Activated T-helper 17 cell treated with anti-CD3 and anti-CD28 coated beads, Interleukin-2, amount 50 U/mL, for 72 hours (primary cell): ENCODE data around the gene PTPRD. TPM values are rescaled to one million over a fixed set of nuclear protein-coding genes. Genes with fewer than 3 reads are reported as not detected.

ENCODE experiments used
- ATAC-seq: fragments of 150-1000 bp; cut with Tn5 transposase; replicated peaks from 2 replicates; pipeline ENCODE4 v1.10.0; 2021; ENCODE audit warnings: mild to moderate bottlenecking, moderate library complexity
- H3K27ac Mint-ChIP-seq: one replicate; pipeline ENCODE4 v1.8.0; 2022; ENCODE audit warnings: mixed read lengths
- H3K27me3 Mint-ChIP-seq: one replicate; pipeline ENCODE4 v1.8.0; 2022; ENCODE audit warnings: mixed read lengths
- H3K36me3 Mint-ChIP-seq: one replicate; pipeline ENCODE4 v1.8.0; 2022; ENCODE audit warnings: low read depth, mild to moderate bottlenecking, mixed read lengths
- H3K4me1 Mint-ChIP-seq: one replicate; pipeline ENCODE4 v1.8.0; 2022; ENCODE audit warnings: mixed read lengths
- H3K4me3 Mint-ChIP-seq: one replicate; pipeline ENCODE4 v1.8.0; 2022; ENCODE audit warnings: mild to moderate bottlenecking, mixed read lengths
- H3K9me3 Mint-ChIP-seq: one replicate; pipeline ENCODE4 v1.8.0; 2022; ENCODE audit warnings: mixed read lengths
- total RNA-seq, 2 donors: library from RNA; stranded (reverse); gene quantifications; one replicate each; pipeline ENCODE4 v1.2.3, GENCODE V29; 2022

Gene PTPRD
- total RNA-seq, 2 donors from 2014 or later: 0.04 TPM; not detected in 1

DNA sequence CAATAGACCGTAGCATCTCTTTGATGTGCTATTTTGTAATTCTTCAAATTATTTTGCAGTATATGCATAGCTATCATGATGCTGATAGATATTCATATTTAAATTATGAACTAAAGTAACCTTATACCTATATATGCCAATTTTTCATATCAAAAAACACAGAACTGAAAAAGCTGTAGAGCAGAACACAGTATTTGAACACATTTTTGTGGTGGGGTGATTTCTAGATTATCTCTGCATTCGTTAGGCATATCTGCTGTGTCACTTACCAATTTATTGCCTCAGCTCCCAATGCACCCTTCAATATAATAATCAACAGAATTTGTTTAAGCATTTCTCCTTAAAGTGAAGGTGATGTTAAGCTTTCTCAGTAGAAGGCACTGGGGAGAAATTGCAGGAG lies 998.2 kb downstream of the PTPRD start:
- peaks cover 5% of the 10 kb centered on the region for H3K9me3 Mint-ChIP-seq
- no peak overlapping the region for H3K27ac Mint-ChIP-seq

DNA sequence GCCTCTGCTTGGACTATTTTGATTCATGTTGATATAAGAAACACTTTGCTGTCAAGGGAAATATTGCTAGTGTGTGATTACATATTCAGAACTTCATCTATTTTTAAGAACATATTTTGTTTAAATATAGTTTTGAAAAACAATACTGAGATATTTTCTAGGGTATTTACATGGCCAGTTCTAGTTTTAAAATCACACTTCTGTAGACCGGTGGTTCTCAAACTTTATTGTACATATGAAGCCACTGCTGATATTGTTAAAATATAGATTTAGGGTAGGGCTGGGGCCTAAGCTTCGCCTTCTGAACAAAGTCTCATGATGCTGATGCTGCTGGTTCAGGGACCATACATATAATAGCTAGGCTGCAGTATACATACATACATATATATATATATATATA lies 1000.0 kb downstream of the PTPRD start:
- Mint-ChIP-seq H3K4me1 (no peaks in the 10 kb centered on the region), H3K36me3 (no peaks in the 10 kb centered on the region), H3K27me3 (no peaks in the 10 kb centered on the region), H3K9me3 (peaks cover 5% of the 10 kb centered on the region), H3K4me3 (no peak overlapping the region), H3K27ac (no peak overlapping the region)
- no peak for ATAC-seq

More for the DNA sequence above, 998.2 kb downstream of the PTPRD start:
- Mint-ChIP-seq H3K4me1 (no peaks in the 10 kb centered on the region), H3K27me3 (no peaks in the 10 kb centered on the region), H3K36me3 (no peaks in the 10 kb centered on the region), H3K4me3 (no peak overlapping the region)
- no peak for ATAC-seq

DNA sequence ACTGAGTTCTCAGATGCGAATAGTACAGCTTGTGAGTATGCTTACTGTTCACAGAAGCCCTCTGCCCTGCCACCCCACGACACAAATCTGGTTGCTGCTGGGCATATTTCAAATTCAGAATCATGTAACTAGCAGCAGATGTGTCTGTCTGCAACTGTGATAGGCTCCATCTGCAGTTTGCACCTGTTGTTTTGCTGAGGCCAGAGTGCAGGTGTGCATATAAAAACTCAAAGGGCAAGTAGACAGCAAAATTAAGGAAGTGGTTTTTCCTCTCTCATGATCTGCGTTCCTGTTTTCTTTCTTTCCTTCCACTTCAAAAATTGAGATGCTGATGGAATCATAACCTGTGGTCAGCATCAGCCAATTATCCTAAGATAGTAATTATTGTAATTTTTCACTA lies 1000.5 kb downstream of the PTPRD start:
- Mint-ChIP-seq H3K9me3 (peaks cover 3% of the 10 kb centered on the region), H3K4me3 (no peak overlapping the region), H3K27ac (no peak overlapping the region), H3K36me3 (no peaks in the 10 kb centered on the region), H3K27me3 (no peaks in the 10 kb centered on the region), H3K4me1 (no peaks in the 10 kb centered on the region)
- no peak for ATAC-seq

DNA sequence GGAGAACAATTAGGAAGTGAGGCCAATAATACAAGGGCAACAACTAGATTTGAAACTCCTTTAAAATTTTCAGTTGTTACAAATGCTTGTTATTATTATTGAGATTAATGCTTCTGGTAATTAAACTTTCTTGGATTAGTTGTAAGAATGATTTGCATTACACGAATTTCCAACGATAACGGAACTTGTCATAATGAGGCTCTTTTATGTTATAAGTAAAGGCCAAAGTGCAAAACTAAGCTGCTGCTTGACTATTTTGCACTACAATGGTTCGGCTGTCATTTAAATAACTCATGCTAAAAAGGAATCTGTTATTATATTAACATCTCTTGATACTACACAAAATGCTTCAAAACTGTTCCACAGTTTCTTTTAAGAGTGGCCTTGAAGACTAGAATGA lies 1007.1 kb downstream of the PTPRD start:
- H3K4me3 Mint-ChIP-seq: no peak overlapping the region
- no peak overlapping the region for H3K27ac Mint-ChIP-seq
- no peaks in the 10 kb centered on the region for H3K27me3 Mint-ChIP-seq
- no peak for ATAC-seq
- no peaks in the 10 kb centered on the region for H3K4me1 Mint-ChIP-seq
- no peaks in the 10 kb centered on the region for H3K36me3 Mint-ChIP-seq
- H3K9me3 Mint-ChIP-seq: no peaks in the 10 kb centered on the region

DNA sequence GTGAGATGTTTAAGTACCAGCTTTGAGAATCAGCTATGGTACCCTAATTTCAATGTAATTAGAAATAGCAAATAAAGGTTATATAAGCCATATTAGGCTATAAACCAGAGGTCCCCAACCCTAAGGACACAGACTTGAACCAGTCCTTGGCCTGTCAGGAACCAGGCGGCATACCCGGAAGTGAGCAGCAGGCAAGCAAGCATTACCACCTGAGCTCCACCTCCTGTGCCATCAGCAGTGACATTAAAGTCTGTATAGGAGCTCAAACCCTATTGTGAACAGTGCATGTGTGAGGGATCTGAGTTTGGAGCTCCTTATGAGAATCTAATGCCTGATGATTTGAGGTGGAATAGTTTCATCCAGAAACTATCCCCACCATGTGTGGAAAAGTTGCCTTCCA lies 1009.5 kb downstream of the PTPRD start:
- Mint-ChIP-seq H3K9me3 (no peaks in the 10 kb centered on the region), H3K4me1 (no peaks in the 10 kb centered on the region), H3K27ac (no peak overlapping the region), H3K36me3 (no peaks in the 10 kb centered on the region), H3K27me3 (no peaks in the 10 kb centered on the region), H3K4me3 (no peak overlapping the region)
- ATAC-seq: no peak

DNA sequence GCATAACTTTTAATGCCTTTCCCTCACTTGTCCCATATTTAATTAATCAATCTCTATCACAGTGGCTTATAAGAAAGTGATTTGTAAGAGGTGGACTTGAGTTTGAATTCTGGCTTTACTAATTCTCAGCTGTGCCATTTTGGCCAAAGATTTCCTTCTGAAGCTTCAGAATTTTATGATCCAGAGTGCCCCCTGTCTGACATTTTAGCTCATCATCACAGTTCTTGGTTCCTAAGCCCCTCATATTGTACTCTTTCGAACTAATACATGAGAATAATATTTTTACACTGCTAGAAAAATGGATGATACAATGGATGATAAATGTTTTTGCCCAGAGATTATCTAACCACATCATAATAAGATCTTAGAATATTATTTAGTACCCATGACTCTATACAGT lies 1014.1 kb downstream of the PTPRD start:
- Mint-ChIP-seq H3K36me3 (no peaks in the 10 kb centered on the region), H3K4me3 (no peak overlapping the region), H3K4me1 (no peaks in the 10 kb centered on the region), H3K27ac (no peak overlapping the region), H3K9me3 (no peaks in the 10 kb centered on the region), H3K27me3 (no peaks in the 10 kb centered on the region)
- ATAC-seq: no peak

DNA sequence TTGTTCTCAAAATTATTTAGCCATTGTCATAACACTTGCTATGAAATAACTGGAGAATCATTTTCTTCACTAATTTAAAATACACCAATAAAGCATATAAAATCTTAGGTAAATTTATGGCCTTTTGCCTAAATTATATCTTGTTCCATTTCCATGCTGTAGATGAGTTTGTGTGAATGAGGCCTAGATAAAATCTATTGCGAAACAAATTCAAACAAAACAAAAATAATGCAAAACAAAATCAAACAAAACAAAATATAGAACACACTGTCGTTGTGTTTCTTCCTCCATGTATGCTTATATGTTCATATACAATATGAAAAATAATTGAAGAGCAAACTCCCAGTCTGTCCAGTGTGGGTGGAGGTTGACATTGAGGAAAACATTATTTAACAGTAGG lies 1020.7 kb downstream of the PTPRD start:
- Mint-ChIP-seq H3K4me3 (no peak overlapping the region), H3K4me1 (no peaks in the 10 kb centered on the region), H3K27ac (no peak overlapping the region), H3K27me3 (no peaks in the 10 kb centered on the region), H3K9me3 (no peaks in the 10 kb centered on the region), H3K36me3 (no peaks in the 10 kb centered on the region)
- ATAC-seq: no peak

DNA sequence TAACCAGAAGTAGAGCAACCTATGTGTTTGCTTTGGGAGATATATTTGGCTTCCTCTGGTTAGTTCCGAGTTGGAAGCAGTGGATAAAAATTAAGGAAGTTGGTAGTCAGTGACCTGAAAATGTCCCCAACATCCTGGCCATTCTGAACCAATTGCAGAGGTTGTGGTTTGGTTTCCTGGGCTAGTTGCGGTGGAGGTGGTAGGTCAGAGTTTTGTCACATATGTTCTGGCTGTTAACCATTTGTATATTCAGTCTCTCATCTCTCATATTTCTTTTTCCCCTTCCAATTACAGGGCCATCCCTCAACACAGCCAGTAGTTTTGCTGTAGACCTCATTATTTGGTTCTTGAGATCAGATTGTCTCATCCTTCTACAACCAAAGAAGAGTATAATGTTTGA lies 1026.9 kb downstream of the PTPRD start:
- Mint-ChIP-seq H3K27ac (no peak overlapping the region), H3K4me3 (no peak overlapping the region), H3K27me3 (no peaks in the 10 kb centered on the region), H3K4me1 (no peaks in the 10 kb centered on the region), H3K36me3 (no peaks in the 10 kb centered on the region), H3K9me3 (peaks cover 4% of the 10 kb centered on the region)
- no peak for ATAC-seq

DNA sequence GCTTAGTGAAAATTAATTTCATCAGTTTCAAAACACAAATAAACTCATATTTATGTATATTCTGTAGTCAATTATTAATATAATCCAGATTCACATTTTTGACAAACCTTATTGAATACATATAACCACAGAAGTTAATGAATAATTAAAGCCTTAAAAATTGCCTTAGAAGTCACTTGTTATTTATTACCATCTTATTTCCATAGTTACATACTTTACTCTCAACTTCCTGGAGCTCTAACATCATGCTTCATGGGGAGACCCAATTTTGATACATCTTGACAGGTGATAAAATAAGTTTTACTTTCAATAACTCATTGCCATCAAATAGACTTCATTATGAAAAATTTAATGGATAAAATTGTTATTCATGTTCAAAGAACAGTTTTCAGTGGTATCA lies 1038.7 kb downstream of the PTPRD start:
- Mint-ChIP-seq H3K27me3 (no peaks in the 10 kb centered on the region), H3K9me3 (no peaks in the 10 kb centered on the region), H3K4me1 (no peaks in the 10 kb centered on the region), H3K4me3 (no peak overlapping the region), H3K36me3 (no peaks in the 10 kb centered on the region), H3K27ac (no peak overlapping the region)
- no peak for ATAC-seq

DNA sequence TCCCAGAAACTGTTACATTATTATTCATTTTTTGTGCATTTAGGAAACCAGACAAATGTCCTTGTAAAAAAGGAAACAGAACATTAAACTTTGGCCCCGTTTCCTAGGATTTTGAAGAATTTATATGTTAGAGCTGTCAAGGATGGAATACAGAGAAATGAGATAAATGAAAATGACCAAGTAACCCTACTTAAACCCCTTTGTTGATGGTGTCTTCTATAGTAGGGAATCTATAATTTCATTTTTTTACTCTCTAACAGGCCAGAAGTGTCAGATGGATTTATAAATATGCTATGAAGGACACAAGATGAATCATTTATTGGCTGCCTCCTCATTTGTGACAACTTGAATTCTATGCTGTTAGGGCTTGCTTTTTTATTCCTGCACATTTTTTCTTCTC lies 1047.1 kb downstream of the PTPRD start:
- no peak for ATAC-seq
- H3K4me3 Mint-ChIP-seq: no peak overlapping the region
- no peaks in the 10 kb centered on the region for H3K36me3 Mint-ChIP-seq
- no peak overlapping the region for H3K27ac Mint-ChIP-seq
- no peaks in the 10 kb centered on the region for H3K4me1 Mint-ChIP-seq
- H3K27me3 Mint-ChIP-seq: no peaks in the 10 kb centered on the region
- peaks cover 5% of the 10 kb centered on the region for H3K9me3 Mint-ChIP-seq

DNA sequence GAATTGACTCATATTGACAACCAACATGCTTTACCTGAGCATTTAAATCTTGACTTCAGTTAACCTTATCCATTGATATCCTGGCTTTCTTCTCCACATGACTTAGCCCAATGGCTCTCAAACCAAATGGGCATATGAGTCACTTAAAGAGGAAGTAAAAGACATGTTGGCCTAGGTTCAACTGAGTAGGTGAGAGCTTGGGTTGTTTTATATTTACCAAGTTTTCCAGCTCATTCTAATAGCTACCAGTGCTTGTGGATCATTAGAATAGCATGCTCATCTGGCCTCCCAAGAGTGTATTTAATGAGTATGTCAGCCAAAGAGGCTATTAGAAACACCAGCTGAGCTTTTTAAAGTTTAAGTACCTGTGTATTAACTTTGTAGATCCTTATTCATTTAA lies 1049.0 kb downstream of the PTPRD start:
- Mint-ChIP-seq H3K27ac (no peak overlapping the region), H3K4me3 (no peak overlapping the region), H3K27me3 (no peaks in the 10 kb centered on the region), H3K36me3 (no peaks in the 10 kb centered on the region), H3K4me1 (no peaks in the 10 kb centered on the region), H3K9me3 (peaks cover 10% of the 10 kb centered on the region)
- no peak for ATAC-seq

DNA sequence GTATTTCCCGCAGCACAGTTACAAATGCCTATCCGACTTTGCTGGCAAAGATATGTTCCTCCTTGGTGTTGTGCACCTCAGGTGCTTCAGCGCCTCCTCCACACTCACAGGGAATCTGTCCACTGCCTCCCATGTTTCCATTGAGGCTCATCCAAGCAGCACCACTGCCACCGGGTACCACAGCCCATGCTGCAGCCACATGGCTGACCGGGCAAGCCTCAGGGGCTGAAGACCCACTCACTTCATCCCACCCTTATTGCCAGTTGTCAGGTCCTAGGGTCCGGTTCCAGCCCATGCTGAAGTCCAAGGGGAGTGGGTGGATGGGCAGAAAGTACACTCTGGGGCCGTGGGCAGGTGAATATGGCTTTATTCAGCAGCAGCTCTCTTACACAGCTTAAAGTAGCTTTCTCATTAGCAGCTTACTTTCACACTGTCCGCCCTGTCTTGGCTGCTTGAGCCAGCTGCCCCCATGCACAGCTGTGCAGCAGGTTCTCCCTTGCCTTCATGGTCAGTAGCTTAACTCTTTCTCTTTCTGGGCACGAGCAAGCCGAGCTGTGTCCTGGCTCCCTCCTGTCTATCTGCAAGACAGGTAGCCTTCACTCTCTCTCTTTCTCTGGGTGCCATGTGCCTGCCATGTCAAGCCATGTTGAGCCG lies 1052.3 kb downstream of the PTPRD start:
- no peaks in the 10 kb centered on the region for H3K27me3 Mint-ChIP-seq
- no peaks in the 10 kb centered on the region for H3K36me3 Mint-ChIP-seq
- H3K9me3 Mint-ChIP-seq: peaks cover 10% of the 10 kb centered on the region
- no peak overlapping the region for H3K27ac Mint-ChIP-seq
- no peak overlapping the region for H3K4me3 Mint-ChIP-seq
- no peaks in the 10 kb centered on the region for H3K4me1 Mint-ChIP-seq
- no peak for ATAC-seq

DNA sequence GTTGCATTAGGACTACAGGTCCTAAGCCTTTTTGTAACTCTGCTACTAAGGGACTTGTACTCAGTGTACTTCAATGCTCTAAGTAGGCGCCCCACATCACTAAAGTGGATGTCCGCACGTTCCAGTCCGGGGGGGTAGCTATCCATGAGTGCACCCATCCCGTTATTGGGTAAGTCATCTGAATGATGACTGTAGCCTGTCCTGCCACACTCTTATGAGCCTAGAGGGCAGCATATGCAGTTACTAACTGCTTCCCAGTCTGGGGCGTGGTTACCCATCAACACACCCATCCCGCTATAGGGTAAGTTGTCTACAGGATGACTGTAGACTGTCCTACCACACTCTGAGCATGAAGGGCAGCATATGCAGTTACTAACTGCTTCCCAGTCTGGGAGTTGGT lies 1053.9 kb downstream of the PTPRD start:
- no peak overlapping the region for H3K27ac Mint-ChIP-seq
- H3K4me1 Mint-ChIP-seq: no peaks in the 10 kb centered on the region
- H3K9me3 Mint-ChIP-seq: peaks cover 10% of the 10 kb centered on the region
- no peak for ATAC-seq
- H3K27me3 Mint-ChIP-seq: no peaks in the 10 kb centered on the region
- no peaks in the 10 kb centered on the region for H3K36me3 Mint-ChIP-seq
- H3K4me3 Mint-ChIP-seq: no peak overlapping the region

DNA sequence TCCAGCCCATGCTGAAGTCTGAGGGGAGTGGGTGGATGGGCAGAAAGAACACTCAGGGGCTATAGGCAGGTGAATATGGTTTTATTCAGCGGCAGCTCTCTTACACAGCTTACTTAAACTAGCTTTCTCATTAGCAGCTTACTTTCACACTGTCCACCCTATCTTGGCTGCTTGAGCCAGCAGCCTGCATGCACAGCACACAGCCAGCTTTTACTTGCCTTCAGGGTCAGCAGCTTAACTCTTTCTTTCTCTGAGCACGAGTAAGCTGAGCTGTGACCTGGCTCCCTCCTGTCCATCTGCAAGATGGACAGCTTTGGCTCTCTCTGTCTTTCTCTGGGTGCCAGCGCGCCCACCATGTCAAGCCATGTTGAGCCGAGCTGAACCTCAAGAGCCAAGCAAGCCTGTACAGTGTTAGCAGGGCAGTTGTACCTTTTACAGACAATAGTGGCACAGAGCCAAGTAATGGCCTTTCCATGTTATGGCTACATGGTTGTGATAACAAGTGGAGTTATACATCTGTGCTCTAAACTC lies 1054.9 kb downstream of the PTPRD start:
- H3K4me1 Mint-ChIP-seq: no peaks in the 10 kb centered on the region
- H3K36me3 Mint-ChIP-seq: no peaks in the 10 kb centered on the region
- no peak for ATAC-seq

DNA sequence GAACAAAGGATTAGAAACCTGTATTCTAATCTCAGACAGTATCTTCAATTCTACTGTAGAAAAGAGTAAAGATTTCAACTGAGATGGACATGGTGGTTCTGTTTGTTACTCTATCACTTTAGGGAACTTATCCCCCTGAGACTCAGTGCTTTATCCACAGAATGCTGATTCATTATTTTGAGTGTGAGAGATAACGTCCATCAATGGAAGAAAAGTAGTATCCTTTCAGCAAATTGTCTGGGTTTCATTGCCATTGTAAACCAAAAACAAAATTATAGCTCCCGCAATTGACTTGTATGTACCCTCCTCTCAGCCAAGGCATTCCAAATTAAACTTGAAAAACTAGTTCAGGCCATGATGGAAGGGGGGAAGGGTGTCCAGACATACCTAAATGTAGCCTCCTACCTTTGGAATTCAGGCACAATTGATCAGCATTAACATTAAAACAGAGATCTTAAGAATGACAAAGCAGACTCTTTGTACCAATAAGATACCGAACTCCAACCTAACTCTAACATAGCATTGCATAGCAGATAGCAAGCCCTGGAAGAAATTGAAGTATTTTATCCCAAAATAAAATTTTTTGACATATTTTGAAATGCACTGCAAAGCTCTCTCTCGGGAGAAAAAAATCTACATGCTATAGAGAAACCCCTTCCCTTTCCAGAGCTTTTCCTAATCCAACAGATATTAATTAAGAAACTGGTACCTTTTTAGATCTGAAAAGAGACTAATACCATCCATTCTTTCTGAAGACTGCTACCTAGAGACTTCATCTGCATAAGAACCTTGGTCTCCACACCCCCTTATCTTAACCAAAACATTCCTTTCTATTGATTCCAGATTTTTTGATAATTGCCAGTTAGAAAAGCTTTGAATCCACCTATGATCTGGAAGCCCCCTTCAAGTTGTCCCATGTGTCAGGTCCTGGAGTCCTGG lies 1055.7 kb downstream of the PTPRD start:
- no peaks in the 10 kb centered on the region for H3K4me1 Mint-ChIP-seq
- peaks cover 10% of the 10 kb centered on the region for H3K9me3 Mint-ChIP-seq
- no peak overlapping the region for H3K27ac Mint-ChIP-seq
- no peak for ATAC-seq
- H3K4me3 Mint-ChIP-seq: no peak overlapping the region
- no peaks in the 10 kb centered on the region for H3K36me3 Mint-ChIP-seq
- H3K27me3 Mint-ChIP-seq: no peaks in the 10 kb centered on the region

More for the DNA sequence above, 1054.9 kb downstream of the PTPRD start:
- no peak overlapping the region for H3K4me3 Mint-ChIP-seq
- H3K27ac Mint-ChIP-seq: no peak overlapping the region
- peaks cover 10% of the 10 kb centered on the region for H3K9me3 Mint-ChIP-seq
- no peaks in the 10 kb centered on the region for H3K27me3 Mint-ChIP-seq
